DND-41 (cell line): Measurements from ENCODE around the gene TTC28.

Source experiments
- ATAC-seq: fragments of 200-7000 bp; cut with Tn5 transposase; 3 replicates; pipeline ENCODE4 v1.9.1; 2021; ENCODE audit warnings: low read depth; ENCODE audit not compliant: insufficient read depth
- DNase-seq: peaks from one replicate; pipeline ENCODE4 v3.0.0-alpha.2; 2020
- H2AFZ ChIP-seq: 2 replicates; pipeline ENCODE4 v1.6.0; 2012; ENCODE audit warnings: low read depth, low read length
- H3K27ac ChIP-seq: 2 replicates; pipeline ENCODE4 v1.5.1; 2012; ENCODE audit warnings: low read length, inconsistent platforms
- H3K27me3 ChIP-seq: fragments of 200-600 bp; sonication (generic); 2 replicates; pipeline ENCODE4 v1.6.0; 2012; ENCODE audit warnings: low read length, mild to moderate bottlenecking, inconsistent platforms; ENCODE audit not compliant: insufficient read depth, poor library complexity
- H3K36me3 ChIP-seq: 2 replicates; pipeline ENCODE4 v1.5.1; 2012; ENCODE audit warnings: low read length, inconsistent platforms; ENCODE audit not compliant: insufficient read depth
- H3K4me1 ChIP-seq: 2 replicates; pipeline ENCODE4 v1.5.1; 2012; ENCODE audit warnings: mild to moderate bottlenecking, low read length; ENCODE audit not compliant: insufficient read depth
- H3K4me2 ChIP-seq: 2 replicates; pipeline ENCODE4 v1.6.0; 2012; ENCODE audit warnings: mild to moderate bottlenecking, moderate library complexity, low read length, inconsistent platforms; ENCODE audit not compliant: insufficient read depth
- H3K4me3 ChIP-seq, 2 experiments: fragments of 200-600 bp in 1 of 2; shearing (Covaris generic) in 1 of 2; 2 replicates each; pipeline ENCODE4 v1.5.1; 2012 to 2016; ENCODE audit warnings: inconsistent platforms in 2 of 2, low read length in 2 of 2, mild to moderate bottlenecking in 2 of 2, low read depth in 1 of 2, moderate library complexity in 1 of 2
- H3K79me2 ChIP-seq: 2 replicates; pipeline ENCODE4 v1.6.0; 2012; ENCODE audit warnings: low read length, inconsistent platforms; ENCODE audit not compliant: insufficient read depth
- H3K9ac ChIP-seq: 2 replicates; pipeline ENCODE4 v1.6.0; 2012; ENCODE audit warnings: low read depth, mild to moderate bottlenecking, inconsistent platforms, low read length, moderate library complexity
- H3K9me3 ChIP-seq: 2 replicates; pipeline ENCODE4 v1.5.1; 2012; ENCODE audit warnings: low read length, moderate library complexity, mild to moderate bottlenecking, inconsistent platforms; ENCODE audit not compliant: insufficient read depth, severe bottlenecking
- H4K20me1 ChIP-seq: 2 replicates; pipeline ENCODE4 v1.6.0; 2012; ENCODE audit warnings: low read length; ENCODE audit not compliant: insufficient read depth
- EZH2 ChIP-seq: IDR thresholded peaks from 3 replicates; pipeline ENCODE4 v1.6.1; 2012; ENCODE audit warnings: borderline replicate concordance, low read depth, mild to moderate bottlenecking, moderate library complexity, low read length, inconsistent platforms; ENCODE audit not compliant: severe bottlenecking
- TF ChIP-seq, protein P1 (sequence below): IDR thresholded peaks from 2 replicates; pipeline ENCODE4 v1.5.1; 2012; ENCODE audit warnings: borderline replicate concordance, low read length, moderate library complexity, mild to moderate bottlenecking; ENCODE audit not compliant: poor library complexity, severe bottlenecking; ENCODE audit errors: extremely low read depth

The TTC28 gene

GRCh38 chr22:28379075-28379779 is 300.4 kb downstream of the TTC28 start:
- peaks cover 98% of the 10 kb centered on the region for H3K79me2 ChIP-seq
- TF ChIP-seq EZH2 = no peak
- TF ChIP-seq, protein P1, sequence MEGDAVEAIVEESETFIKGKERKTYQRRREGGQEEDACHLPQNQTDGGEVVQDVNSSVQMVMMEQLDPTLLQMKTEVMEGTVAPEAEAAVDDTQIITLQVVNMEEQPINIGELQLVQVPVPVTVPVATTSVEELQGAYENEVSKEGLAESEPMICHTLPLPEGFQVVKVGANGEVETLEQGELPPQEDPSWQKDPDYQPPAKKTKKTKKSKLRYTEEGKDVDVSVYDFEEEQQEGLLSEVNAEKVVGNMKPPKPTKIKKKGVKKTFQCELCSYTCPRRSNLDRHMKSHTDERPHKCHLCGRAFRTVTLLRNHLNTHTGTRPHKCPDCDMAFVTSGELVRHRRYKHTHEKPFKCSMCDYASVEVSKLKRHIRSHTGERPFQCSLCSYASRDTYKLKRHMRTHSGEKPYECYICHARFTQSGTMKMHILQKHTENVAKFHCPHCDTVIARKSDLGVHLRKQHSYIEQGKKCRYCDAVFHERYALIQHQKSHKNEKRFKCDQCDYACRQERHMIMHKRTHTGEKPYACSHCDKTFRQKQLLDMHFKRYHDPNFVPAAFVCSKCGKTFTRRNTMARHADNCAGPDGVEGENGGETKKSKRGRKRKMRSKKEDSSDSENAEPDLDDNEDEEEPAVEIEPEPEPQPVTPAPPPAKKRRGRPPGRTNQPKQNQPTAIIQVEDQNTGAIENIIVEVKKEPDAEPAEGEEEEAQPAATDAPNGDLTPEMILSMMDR = no peak
- no peak for ATAC-seq

GRCh38 chr22:28375761-28376534 is 303.7 kb downstream of the TTC28 start:
- peaks cover 94% of the 10 kb centered on the region for H3K79me2 ChIP-seq
- TF ChIP-seq EZH2 = no peak
- TF ChIP-seq, protein P1 = no peak
- DNase-seq (no peak), ATAC-seq (no peak)
- H3K9ac ChIP-seq = no peak overlapping the region
- no peaks in the 10 kb centered on the region for H3K36me3 ChIP-seq
- no peak overlapping the region for H2AFZ ChIP-seq
- H3K4me3 ChIP-seq = no peak overlapping the region
- H4K20me1 ChIP-seq = peaks cover 22% of the 10 kb centered on the region; the same call in 1 of the 2 replicates
- H3K27me3 ChIP-seq = no peaks in the 10 kb centered on the region
- peaks cover 21% of the 10 kb centered on the region for H3K4me1 ChIP-seq
- no peak overlapping the region for H3K27ac ChIP-seq
- no peak overlapping the region for H3K4me2 ChIP-seq
- no peaks in the 10 kb centered on the region for H3K9me3 ChIP-seq

More at GRCh38 chr22:28379075-28379779, 300.4 kb downstream of the TTC28 start:
- no peaks in the 10 kb centered on the region for H3K9me3 ChIP-seq
- H3K4me1 ChIP-seq = peaks cover 15% of the 10 kb centered on the region; the same call in 1 of the 2 replicates
- no peak for DNase-seq
- H2AFZ ChIP-seq = no peak overlapping the region
- no peak overlapping the region for H3K4me2 ChIP-seq
- no peaks in the 10 kb centered on the region for H3K27me3 ChIP-seq
- no peak overlapping the region for H3K4me3 ChIP-seq
- H3K36me3 ChIP-seq = no peaks in the 10 kb centered on the region
- no peak overlapping the region for H3K9ac ChIP-seq
- H3K27ac ChIP-seq = no peak overlapping the region; the same call in 1 of the 2 replicates
- peaks cover 18% of the 10 kb centered on the region; the same call in 1 of the 2 replicates for H4K20me1 ChIP-seq

DNA sequence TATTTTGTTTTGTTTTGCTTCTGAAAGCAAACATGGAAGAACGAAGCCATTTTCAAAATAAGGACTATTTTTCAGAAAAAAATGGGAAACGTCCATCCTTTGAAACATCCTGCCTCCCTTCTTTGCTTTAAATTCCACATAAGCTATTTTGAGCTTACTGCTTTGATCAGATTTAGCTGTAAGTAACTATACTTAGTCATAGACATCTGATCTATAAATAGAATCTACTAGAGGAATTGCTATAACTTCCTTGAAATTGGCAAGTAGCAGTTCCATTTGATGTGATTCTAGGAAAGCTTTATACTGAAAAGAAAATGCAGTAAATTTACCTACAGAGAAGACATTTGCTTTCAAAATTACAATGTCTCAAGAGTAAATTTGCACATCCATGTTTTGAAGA is 305.8 kb downstream of the TTC28 start:
- DNase-seq = no peak
- no peak for ATAC-seq
- no peak overlapping the region for H3K4me3 ChIP-seq
- H3K9ac ChIP-seq = no peak overlapping the region
- no peak overlapping the region for H2AFZ ChIP-seq
- H3K9me3 ChIP-seq = no peaks in the 10 kb centered on the region
- H3K79me2 ChIP-seq = peaks cover 94% of the 10 kb centered on the region
- 0 out of 2 replicates have a peak, but pooled peaks cover 3% of the 10 kb centered on the region for H3K36me3 ChIP-seq
- H4K20me1 ChIP-seq = peaks cover 28% of the 10 kb centered on the region; the same call in 1 of the 2 replicates
- H3K4me2 ChIP-seq = no peak overlapping the region
- TF ChIP-seq, protein P1 = no peak
- TF ChIP-seq EZH2 = no peak
- peaks cover 27% of the 10 kb centered on the region for H3K4me1 ChIP-seq
- no peaks in the 10 kb centered on the region for H3K27me3 ChIP-seq
- H3K27ac ChIP-seq = no peak overlapping the region
